ENCODE results near the gene FEV.

FEV gene

DNA sequence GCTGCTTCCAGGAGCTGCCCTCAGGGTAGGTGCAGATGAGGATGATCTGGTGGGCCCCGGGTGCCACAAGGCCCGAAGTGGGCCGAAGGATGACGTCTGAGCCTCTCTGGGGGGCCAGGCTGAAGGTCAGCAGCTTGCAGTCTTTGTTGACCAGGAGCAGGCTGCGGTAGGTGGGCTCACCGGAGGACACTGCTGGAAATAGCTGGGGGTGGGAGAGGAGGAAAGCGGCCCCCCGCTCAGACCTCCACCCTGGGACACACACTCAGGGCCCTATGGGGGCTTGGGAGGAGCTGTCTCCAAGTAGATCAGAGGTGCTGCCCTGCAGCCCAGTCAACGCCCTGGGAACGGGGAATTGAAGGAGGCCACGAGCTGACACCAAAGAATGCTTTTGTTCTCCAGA is 39.1 kb upstream of the FEV start:
- no peak overlapping the region for H3K4me3 ChIP-seq (ENCODE audit: low read depth, low read length)
- no peak for DNase-seq (ENCODE audit: low read depth)
- TF ChIP-seq, protein P1, sequence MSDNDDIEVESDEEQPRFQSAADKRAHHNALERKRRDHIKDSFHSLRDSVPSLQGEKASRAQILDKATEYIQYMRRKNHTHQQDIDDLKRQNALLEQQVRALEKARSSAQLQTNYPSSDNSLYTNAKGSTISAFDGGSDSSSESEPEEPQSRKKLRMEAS (IDR thresholded peaks at IDR 0.05; ENCODE audit: low read depth, low read length), result no peak
- TF ChIP-seq, protein P2, sequence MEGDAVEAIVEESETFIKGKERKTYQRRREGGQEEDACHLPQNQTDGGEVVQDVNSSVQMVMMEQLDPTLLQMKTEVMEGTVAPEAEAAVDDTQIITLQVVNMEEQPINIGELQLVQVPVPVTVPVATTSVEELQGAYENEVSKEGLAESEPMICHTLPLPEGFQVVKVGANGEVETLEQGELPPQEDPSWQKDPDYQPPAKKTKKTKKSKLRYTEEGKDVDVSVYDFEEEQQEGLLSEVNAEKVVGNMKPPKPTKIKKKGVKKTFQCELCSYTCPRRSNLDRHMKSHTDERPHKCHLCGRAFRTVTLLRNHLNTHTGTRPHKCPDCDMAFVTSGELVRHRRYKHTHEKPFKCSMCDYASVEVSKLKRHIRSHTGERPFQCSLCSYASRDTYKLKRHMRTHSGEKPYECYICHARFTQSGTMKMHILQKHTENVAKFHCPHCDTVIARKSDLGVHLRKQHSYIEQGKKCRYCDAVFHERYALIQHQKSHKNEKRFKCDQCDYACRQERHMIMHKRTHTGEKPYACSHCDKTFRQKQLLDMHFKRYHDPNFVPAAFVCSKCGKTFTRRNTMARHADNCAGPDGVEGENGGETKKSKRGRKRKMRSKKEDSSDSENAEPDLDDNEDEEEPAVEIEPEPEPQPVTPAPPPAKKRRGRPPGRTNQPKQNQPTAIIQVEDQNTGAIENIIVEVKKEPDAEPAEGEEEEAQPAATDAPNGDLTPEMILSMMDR (IDR thresholded peaks at IDR 0.05; ENCODE audit: low read depth, low read length), result no peak
- TF ChIP-seq POLR2A (IDR thresholded peaks at IDR 0.05; ENCODE audit: extremely low read depth, insufficient read length) (no peak), MYC (IDR thresholded peaks at IDR 0.05; ENCODE audit: low read depth, low read length) (no peak)

DNA sequence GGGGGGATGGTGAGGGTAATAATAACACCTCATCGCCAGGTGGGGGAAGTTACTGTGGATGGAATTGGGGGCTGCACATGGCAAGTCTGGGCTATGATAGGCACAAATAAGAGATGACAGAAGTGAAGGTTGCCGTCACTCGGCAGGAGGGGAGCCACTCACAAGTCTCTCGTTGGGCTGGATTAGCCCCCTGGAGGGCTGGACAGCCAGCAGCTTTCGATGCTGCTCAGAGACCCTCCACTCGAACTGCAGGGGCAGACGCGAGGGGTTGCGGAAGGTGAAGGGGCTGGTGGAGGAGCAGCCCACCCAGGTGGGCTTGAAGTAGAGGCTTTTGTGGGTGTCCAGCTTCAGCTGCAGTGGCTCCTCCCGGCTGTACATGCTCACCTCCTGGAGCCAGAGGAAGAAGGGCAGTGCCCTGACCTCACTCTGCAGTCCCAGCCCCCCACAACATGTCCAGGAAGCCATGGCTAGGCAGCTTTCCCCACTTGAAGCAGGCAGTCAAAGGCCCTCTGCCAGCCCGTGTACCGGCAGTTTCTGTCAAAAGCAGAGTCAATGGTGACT is 38.1 kb upstream of the FEV start:
- no peak for DNase-seq (ENCODE audit: low read depth)
- TF ChIP-seq, protein P1 (IDR thresholded peaks at IDR 0.05; ENCODE audit: low read depth, low read length), result no peak
- TF ChIP-seq POLR2A (IDR thresholded peaks at IDR 0.05; ENCODE audit: extremely low read depth, insufficient read length) (no peak), MYC (IDR thresholded peaks at IDR 0.05; ENCODE audit: low read depth, low read length) (no peak)
- TF ChIP-seq, protein P2 (IDR thresholded peaks at IDR 0.05; ENCODE audit: low read depth, low read length), result no peak
- H3K4me3 ChIP-seq (ENCODE audit: low read depth, low read length), result no peak overlapping the region

DNA sequence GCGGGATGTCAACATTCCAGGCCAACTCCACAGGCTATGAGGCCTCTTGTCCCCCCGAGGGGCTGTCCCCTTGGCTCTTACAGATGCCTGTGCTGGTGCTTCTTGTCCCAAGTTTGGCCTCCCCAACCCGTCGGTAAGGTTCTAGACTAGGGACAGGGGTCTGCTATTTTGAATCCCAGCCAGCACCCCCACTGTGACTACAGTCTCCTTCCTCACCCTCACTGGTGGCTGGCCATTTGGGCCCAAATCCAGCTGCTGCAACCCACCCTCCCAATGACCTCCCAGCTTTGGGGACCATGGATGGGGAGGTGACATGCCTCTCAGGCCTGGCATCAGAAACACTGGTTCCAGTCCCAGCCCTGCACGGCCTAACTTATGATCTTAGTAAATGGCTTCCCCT is 37.6 kb upstream of the FEV start:
- DNase-seq (ENCODE audit: low read depth), result no peak
- H3K4me3 ChIP-seq (ENCODE audit: low read depth, low read length), result no peak overlapping the region
- TF ChIP-seq POLR2A (IDR thresholded peaks at IDR 0.05; ENCODE audit: extremely low read depth, insufficient read length), result no peak
- TF ChIP-seq, protein P2 (IDR thresholded peaks at IDR 0.05; ENCODE audit: low read depth, low read length), result no peak
- no peak for TF ChIP-seq MYC (IDR thresholded peaks at IDR 0.05; ENCODE audit: low read depth, low read length)
- TF ChIP-seq, protein P1 (IDR thresholded peaks at IDR 0.05; ENCODE audit: low read depth, low read length), result no peak

DNA sequence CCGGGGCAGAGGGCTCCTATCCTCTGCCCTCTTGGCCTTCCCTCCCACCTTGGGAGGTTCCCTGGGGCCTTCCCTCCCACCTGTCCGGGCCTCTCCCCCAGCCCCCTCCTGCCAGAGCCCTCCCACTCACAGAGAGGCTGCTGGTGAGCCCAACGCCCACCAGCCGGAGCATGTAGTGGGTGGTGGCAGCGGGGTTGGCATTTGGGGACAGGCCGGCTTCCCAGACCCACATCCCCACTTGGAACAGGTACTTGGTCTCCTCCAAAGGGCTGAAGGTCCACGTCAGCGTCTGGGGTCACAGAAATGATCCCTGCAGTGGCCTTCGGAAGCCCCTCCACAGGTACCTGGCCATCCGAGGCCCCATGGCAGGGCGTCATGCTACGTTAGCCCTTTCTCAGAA is 37.1 kb upstream of the FEV start:
- no peak for DNase-seq (ENCODE audit: low read depth)
- no peak overlapping the region for H3K4me3 ChIP-seq (ENCODE audit: low read depth, low read length)
- TF ChIP-seq POLR2A (IDR thresholded peaks at IDR 0.05; ENCODE audit: extremely low read depth, insufficient read length) (no peak), MYC (IDR thresholded peaks at IDR 0.05; ENCODE audit: low read depth, low read length) (no peak)
- TF ChIP-seq, protein P2 (IDR thresholded peaks at IDR 0.05; ENCODE audit: low read depth, low read length), result no peak
- TF ChIP-seq, protein P1 (IDR thresholded peaks at IDR 0.05; ENCODE audit: low read depth, low read length), result no peak

DNA sequence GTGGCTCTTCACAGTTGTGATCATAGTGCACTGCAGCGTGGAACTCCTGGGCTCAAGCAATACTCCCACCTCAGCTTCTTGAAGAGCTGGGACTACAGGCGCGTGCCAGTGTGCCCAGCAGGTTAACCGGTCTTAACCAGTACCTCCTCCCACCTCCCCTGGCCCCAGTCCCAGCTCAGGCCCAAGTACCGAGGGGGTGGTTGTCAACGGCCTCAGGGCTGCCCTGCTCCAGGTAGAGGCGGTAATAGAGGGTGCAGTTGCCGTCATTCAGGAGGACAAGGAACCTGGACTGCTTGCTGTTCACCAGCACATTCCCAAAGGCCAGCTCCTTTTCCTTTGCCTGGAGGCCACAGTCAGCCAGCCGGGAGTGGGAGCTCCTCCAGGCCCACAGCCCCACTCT is 36.6 kb upstream of the FEV start:
- DNase-seq (ENCODE audit: low read depth), result no peak
- H3K4me3 ChIP-seq (ENCODE audit: low read depth, low read length), result no peak overlapping the region
- TF ChIP-seq, protein P1 (IDR thresholded peaks at IDR 0.05; ENCODE audit: low read depth, low read length), result no peak
- TF ChIP-seq MYC (IDR thresholded peaks at IDR 0.05; ENCODE audit: low read depth, low read length) (no peak), POLR2A (IDR thresholded peaks at IDR 0.05; ENCODE audit: extremely low read depth, insufficient read length) (no peak)
- TF ChIP-seq, protein P2 (IDR thresholded peaks at IDR 0.05; ENCODE audit: low read depth, low read length), result no peak
